ENCODE data around the gene ORAI1.
"Not testable (repeated sequence)": the region's sequence is repeated elsewhere in the genome, so short reads cannot be mapped to it uniquely, and the experiment has no call there.

ORAI1 gene

DNA sequence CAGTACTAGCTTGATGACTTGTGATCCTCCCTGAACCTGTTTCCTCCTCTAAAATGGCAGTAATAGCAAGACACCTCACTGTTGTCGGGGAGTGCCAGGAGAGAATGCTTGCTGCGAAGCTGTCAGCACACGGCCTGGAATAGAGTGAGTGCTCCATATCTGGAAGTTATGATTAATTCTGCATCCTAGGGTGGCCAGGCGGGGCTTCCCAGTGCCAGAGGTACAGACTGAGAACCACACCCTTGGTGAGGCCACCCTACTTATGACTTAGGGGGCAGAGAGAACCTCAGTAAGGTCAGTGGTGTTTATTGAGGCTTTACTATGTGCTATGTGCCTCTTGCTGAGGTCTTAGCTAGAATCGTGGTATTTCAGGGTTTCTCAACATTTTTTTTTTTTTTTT lies 23.0 kb downstream of the ORAI1 start:
- no peak for DNase-seq (ENCODE audit: low read depth in 2 of 2)

DNA sequence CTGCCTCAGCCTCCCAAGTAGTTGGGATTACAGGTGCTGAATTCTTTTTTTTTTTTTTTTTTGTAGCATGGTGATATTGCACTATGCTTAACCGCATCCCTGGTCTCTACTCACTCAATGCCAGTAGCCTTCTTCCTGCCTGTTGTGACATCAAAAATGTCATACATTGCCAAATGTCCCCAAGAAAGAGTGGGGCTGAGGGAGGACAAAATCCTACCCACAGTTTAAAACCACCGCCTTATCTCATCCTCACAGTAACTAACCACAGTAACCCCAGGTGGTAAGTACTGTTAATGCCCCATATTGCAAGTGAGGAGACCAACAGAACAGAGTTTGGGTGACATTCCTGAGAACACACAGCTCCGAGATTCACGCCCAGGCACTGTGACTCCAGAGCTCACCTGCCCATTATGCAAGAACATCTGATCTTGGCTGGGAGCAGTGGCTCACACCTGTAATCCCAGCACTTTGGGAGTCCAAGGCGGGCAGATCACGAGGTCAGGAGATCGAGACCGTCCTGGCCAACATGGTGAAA lies 23.6 kb downstream of the ORAI1 start:
- no peak for DNase-seq (ENCODE audit: low read depth in 2 of 2)

- no peak for DNase-seq (ENCODE audit: low read depth in 2 of 2)
Observed at GRCh38 chr12:121651320-121651719, 25.0 kb downstream of the ORAI1 start.

GRCh38 chr12:121652767-121653497 lies 26.6 kb downstream of the ORAI1 start:
- DNase-seq (ENCODE audit: low read depth in 2 of 2): no peak

- no peak for DNase-seq (ENCODE audit: low read depth in 2 of 2)
Observed at GRCh38 chr12:121653999-121654398, 27.7 kb downstream of the ORAI1 start.

DNA sequence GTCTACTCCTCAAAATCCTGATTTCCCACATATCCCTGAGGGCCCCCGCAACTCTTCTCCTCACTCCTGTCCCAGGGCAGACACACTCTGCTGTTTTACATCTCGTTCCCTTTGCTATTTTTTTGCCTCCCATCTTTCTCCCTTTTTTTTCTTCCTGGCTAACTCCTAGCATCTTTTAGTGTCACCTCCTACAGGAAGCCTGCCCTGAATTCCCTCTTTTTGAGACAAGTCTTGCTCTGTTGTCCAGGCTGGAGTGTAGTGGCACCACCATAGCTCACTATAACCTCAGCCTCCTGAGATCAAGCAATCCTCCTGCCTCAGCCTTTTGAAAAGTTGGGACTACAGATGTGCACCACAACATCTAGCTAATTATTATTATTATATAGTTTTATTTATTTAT lies 29.8 kb downstream of the ORAI1 start:
- DNase-seq (ENCODE audit: low read depth in 2 of 2): no peak

DNA sequence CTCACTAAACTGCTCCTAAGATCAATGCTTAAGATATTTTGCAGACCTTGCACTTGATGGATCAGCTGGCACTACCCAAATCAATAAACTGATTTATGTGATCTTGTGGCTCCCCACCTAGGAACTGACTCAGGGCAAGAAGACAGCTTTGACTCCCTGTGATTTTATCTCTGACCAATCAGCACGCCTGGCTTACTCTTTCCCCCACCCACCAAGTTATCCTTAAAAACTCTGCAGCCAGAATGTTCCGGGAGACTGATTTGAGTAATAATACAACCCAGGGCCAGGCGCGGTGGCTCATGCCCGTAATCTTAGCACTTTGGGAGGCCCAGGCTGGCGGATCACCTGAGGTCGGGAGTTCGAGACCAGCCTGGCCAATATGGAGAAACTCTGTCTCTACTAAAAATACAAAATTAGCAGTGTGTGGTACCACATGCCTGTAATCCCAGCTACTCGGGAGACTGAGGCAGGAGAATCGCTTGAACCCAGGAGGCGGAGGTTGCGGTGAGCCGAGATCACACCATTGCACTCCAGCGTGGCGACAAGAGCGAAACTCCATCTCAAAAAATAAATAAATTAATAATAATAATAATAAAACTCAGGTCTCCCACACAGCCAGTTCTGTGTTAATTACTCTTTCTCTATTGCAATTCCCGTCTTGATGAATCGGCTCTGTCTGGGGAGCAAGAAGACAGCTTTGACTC lies 31.1 kb downstream of the ORAI1 start:
- DNase-seq (ENCODE audit: low read depth in 2 of 2): peak in 1 of 2 donors; percentile 46

GRCh38 chr12:121661353-121662105 lies 35.2 kb downstream of the ORAI1 start:
- not testable (repeated sequence) for DNase-seq (ENCODE audit: low read depth in 2 of 2)

- no peak for DNase-seq (ENCODE audit: low read depth in 2 of 2)
Observed at GRCh38 chr12:121663610-121663929, 37.2 kb downstream of the ORAI1 start.

GRCh38 chr12:121666829-121667228 lies 40.5 kb downstream of the ORAI1 start:
- not testable (repeated sequence) for DNase-seq (ENCODE audit: low read depth in 2 of 2)

- DNase-seq (ENCODE audit: low read depth in 2 of 2): peak; percentile 45 to 50
Observed at GRCh38 chr12:121668750-121669520, 42.6 kb downstream of the ORAI1 start.

GRCh38 chr12:121669521-121669900 lies 43.2 kb downstream of the ORAI1 start, which contains the start of gene MORN3:
Gene MORN3 (minus strand): TSS chr12:121669654. CDS start chr12:121669483, 171 bp downstream.
- DNase-seq (ENCODE audit: low read depth in 2 of 2): no peak

- no peak for DNase-seq (ENCODE audit: low read depth in 2 of 2)
Observed at GRCh38 chr12:121673013-121673511, 46.7 kb downstream of the ORAI1 start.

DNA sequence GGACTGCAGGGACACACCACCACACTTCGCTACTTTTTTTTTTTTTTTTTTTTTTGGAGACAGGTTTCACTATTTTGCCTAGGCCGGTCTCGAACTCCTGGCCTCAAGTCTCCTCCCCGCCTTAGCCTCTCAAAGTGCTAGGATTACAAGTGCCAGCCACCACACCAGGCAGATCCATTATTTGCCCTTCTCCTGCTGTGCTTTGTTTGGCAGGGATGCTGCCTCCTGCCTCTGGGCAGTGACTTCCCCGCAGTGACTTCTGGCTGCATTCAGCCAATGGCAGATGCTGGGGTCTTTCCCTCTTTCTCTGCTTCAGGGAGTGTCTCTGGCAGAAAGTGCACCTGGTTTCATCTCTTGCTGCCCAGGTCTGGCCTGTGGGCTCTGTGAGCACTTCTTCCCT lies 49.9 kb downstream of the ORAI1 start:
- no peak for DNase-seq (ENCODE audit: low read depth in 2 of 2)

GRCh38 chr12:121678305-121678704 lies 52.0 kb downstream of the ORAI1 start:
- no peak for DNase-seq (ENCODE audit: low read depth in 2 of 2)

DNA sequence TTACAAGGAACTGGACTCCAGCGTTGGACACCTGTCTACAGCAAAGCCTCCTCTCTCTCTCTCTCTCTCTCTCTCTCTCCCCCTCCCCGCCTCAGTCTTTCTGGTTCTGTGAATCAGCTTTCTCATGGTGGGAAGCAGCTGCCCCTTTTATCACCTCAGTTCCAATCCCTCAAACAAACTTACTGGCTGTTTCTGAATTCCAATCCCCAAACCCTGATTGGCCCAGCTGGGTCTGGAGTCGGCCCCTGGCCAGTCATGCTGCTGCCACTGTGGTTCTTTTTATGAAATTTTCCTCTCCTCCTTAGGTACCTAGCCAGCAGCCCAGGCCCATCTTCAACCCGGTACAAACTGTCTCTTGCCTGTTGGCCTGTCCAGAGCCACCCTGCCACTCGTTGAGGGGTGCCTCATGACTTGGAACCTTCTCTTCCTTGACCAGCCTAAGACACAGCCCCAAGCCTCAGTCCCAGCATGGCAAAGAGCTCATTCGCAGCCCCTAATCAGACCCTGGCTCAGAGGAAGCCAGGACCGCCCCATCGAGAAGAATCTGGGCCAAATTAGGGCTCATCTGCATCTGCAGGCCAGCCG lies 52.5 kb downstream of the ORAI1 start:
- DNase-seq (ENCODE audit: low read depth in 2 of 2): no peak

- not testable (repeated sequence) for DNase-seq (ENCODE audit: low read depth in 2 of 2)
Observed at GRCh38 chr12:121679661-121680197, 53.4 kb downstream of the ORAI1 start.

GRCh38 chr12:121688966-121689365 lies 62.6 kb downstream of the ORAI1 start:
- DNase-seq (ENCODE audit: low read depth in 2 of 2): no peak

DNA sequence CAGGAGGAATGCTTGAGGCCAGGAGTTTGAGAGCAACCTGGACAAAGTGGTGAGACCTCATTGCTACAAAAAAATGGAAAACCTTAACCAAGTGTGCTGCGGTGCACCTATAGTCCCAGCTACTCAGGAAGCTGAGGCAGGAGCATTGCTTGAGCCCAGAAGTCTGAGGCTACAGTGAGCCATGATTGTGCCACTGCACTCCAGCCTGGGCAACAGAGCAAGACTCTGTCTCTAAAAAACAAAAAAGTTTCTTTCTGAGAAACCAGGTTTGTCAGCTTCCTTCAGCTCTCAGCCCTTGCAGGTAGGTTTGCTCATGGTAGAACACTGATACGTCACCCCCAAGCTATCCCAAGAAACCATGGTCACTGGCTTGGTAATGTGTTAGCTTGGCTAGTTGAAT lies 63.1 kb downstream of the ORAI1 start:
- DNase-seq (ENCODE audit: low read depth in 2 of 2): no peak
